ENCODE data around the gene TRIP6.

GRCh38 chr7:100865372-100865911 lies 1.7 kb upstream of the TRIP6 start:
- TF ChIP-seq CTCF (IDR thresholded peaks at IDR 0.05; ENCODE audit: low read depth, low read length) (no peak), EZH2phosphoT487 (IDR thresholded peaks at IDR 0.05; ENCODE audit: low read depth) (no peak)

All from OCI-LY3 (cell line).